GM18951 (cell line): ENCODE results near the gene IPCEF1.

Experiments
- POLR2A ChIP-seq: IDR thresholded peaks from 4 replicates; pipeline ENCODE4 v1.6.1; 2011; ENCODE audit warnings: mild to moderate bottlenecking; ENCODE audit not compliant: insufficient read length, insufficient read depth; ENCODE audit errors: extremely low read depth
- in situ Hi-C: fragments of 300-500 bp; cut with MboI; formaldehyde crosslinking; loops from one replicate; pipeline ENCODE4 v1.12.0; 2022; ENCODE audit warnings: low sequenced_read_pairs, mixed read lengths, inconsistent platforms; ENCODE audit not compliant: unreplicated experiment

Gene IPCEF1

DNA sequence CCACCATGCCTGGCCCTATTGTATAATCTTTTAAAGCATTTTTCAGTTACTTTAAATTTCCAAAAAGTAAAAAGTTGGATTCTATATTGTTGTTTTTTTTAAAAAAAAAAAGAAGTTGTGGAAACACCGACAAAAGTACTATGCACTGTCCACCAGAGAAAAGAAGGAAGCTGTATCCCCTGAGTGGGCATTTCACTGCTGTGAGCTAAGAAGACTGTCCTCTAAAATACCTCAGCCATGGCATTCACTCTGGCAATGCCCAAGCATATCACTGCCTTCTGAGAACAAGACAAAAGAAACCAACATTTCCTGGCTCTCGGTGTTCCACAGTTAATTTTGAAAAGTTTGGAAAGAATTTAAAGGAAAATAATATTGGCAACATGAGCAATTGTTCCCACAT is 117.8 kb downstream of the IPCEF1 start:
- TF ChIP-seq POLR2A, result no peak
- in situ Hi-C loops, result no loop called here

DNA sequence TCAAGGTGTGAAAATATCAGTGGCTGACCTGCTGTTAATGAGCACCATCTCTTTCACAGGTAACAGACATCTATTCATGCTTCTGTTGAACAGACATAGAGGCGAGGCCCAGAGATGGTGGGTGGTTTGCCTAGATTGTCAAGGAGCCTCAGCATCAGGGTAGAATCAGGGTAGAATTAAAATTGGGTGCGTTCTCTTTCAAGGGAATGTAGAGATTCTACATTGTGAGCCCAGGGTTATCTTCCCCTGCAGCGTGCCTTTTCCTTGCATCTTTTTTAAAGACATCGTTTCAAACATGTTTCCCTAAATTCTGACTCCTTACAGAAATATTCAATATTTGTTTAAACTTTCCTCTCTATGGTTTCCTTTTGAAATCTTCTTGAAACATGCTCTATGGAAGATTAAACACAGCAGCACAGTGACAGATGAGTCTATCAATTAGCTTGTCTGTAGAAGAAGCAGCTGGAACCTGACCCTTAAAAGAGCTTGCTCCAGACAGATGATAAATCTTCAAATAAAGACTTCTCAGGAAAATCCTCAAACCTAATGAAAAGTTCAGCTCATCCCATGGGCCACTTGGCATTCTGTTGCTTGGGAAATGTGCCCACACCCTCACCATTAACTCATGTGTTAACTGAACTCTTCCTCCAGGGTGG is 119.8 kb downstream of the IPCEF1 start:
- no peak for TF ChIP-seq POLR2A
- in situ Hi-C loops, result no loop called here

DNA sequence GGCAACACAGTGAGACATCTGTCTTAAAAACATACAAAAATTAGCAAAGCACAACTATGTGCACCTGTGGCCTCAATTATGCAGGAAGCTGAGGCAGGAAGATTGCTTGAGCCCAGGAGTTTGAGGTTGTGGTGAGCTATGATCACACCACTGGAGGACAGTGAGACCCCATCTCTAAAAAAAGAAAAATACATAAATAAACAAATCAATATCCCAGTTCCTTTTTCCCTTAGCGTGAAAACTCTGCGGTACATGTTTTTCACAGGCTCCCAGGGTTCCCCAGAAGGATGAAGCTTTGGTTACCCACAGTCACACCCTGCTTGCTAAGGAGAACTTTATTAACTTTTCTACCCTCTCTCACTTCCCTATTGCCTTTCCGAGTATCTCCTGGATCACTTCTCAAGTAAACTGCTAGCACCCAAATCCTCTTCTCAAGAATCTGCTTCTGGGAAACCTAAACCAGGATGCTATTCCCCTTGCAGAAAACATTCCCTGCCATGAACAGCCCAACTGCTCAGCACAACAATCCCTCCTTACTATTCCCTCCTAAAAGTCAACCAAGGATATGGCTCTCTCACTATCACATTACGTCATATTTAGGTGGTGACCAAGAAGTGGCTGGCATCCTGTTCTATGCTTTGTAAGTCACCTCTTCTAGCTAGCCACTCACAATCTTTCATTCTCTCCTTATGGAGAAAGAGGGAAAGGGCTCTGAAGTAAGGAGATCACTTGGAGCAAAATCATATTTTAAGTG is 122.4 kb downstream of the IPCEF1 start:
- in situ Hi-C loops, result no loop called here
- no peak for TF ChIP-seq POLR2A

DNA sequence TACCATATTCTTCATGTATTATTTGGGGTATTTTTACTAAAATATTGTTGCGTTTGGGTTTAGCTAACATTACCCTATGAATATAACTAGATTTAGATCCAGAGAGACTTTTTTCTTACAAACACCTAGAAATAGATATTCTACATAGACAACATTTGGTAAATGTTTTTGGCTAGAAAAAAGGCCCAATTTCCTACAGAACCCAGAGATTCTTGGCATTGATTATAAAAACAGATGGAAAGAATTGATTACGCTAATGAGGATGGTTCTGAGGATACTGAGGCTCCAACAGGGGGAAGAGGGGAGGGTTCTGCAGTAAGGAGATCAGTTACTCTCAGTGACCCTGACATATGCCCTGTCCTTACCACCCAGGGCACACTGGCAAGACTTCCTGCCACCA is 123.2 kb downstream of the IPCEF1 start:
- in situ Hi-C loops, result no loop called here
- no peak for TF ChIP-seq POLR2A

DNA sequence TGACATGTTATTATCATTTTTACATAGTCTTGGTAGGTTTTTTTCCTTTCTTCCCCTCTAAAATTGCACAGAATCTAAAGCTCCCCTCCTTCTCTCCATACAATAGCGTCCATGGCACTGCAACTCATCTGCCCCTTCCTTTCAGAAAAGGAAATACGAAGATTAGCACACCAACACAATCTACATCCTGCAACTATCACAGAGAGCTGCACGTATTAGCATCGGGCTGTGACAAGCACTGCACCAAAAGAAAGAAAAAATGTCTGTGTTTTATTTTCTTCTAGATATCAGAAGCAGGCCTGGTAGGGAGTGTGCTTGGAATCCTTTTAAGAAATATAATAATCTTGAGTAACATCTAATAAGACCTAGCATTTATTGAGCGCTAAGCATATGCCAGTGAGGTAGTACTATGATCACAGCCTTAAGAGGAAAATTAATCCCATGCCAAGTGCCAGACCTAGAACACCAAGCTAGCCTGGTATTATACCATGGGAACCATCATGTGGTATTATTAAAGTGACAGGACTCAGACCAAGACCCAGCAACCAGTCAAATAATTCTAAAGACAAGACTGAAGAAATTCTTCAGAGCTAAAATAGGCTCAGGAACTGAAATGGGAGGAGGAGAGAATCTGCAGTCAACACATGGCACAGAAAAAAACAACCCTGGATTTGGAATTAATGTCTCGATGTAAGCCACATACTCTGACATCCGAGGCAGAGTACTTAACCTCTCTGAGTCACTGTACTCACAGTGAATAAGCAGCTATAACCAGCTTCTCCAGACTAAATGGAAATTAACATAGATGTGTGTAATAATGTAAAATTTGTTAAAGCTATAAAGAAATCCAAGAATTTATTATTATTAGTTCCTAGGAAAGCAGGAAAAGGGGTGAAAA is 124.3 kb downstream of the IPCEF1 start:
- no peak for TF ChIP-seq POLR2A
- in situ Hi-C loops, result no loop called here

DNA sequence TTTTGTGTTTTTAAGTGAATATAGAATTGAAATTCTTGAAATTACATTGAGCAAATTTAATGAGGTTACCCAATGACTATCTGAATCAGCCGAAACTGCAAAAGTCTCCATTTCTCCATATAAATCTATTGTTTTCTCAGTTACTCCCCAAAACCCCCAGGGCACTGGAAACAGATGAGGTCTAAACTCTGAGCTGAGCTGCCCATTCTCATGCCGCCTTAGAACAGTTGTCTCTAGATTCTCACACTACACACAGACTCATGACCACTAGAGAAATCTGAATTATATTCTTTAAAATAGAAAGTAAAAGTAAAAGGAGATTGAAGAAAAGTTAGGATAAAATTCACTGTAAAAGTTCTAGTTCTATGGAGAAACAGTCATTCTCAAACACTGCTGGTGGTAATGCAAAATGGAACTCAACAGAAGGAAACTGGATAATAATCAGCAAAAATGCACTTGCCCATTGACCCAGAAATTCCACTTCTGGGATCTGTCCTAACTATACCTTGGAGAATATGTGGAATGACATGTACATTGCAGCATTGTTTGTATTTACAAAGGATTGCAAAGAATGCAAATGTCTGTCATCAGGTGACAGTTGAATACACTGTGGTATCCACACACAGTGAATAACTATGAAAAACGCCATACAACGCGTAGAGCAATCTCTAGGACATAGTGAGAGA is 125.5 kb downstream of the IPCEF1 start:
- no peak for TF ChIP-seq POLR2A
- in situ Hi-C loops, result no loop called here

DNA sequence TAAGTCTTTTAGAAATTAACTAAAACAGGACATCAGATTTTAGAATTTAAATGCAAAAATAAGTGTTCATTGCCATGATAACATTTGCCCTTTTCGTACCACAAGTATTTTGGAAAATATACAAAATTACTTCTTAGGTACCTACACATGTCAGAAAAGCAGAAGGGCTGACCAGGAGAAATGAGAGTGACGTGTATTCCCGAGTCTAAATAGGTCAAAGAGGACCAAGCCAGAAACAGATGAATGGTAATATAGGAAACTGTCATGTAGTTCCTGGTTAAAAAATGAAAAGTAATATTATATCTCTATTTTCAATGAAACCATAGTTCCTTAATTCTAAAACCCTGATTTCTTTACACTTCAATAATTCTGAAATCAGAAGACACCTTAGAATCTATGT is 126.2 kb downstream of the IPCEF1 start:
- no peak for TF ChIP-seq POLR2A
- in situ Hi-C loops, result no loop called here

DNA sequence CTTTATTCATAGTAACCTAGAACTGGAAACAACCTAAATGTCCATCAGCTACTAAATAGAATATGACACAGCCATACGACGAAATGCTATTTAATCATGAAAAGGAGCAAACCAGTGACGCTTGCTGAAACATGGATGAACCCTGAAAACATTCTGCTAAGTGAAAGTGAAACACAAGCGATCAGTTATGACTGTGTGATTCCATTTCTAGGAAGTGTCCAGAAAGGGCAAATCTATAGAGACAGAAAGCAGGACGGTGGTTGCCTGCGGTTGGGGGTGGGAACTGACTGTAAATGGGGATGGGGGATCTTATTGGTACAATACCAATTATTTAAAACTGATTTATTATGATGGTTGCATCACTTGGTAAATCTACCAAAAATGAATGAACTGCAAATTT is 126.8 kb downstream of the IPCEF1 start:
- in situ Hi-C loops, result no loop called here
- no peak for TF ChIP-seq POLR2A

DNA sequence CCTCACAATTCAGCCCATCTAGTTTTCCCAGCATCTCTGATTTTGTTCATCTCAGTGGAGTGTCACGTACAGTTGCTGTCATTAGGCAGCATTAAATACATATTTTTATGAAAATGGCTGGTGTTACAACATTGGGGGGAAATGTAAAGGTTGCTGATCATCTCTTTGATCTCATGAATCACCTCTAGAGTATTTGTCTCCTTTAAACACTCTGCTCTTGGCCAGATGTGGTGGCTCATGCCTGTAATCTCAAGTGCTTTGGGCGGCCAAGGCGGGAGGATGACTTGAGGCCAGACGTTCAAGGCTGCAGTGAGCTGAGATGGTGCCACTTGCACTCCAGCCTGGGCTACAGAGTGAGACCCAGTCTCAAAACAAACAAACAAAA is 128.1 kb downstream of the IPCEF1 start:
- in situ Hi-C loops, result no loop called here
- TF ChIP-seq POLR2A, result no peak

DNA sequence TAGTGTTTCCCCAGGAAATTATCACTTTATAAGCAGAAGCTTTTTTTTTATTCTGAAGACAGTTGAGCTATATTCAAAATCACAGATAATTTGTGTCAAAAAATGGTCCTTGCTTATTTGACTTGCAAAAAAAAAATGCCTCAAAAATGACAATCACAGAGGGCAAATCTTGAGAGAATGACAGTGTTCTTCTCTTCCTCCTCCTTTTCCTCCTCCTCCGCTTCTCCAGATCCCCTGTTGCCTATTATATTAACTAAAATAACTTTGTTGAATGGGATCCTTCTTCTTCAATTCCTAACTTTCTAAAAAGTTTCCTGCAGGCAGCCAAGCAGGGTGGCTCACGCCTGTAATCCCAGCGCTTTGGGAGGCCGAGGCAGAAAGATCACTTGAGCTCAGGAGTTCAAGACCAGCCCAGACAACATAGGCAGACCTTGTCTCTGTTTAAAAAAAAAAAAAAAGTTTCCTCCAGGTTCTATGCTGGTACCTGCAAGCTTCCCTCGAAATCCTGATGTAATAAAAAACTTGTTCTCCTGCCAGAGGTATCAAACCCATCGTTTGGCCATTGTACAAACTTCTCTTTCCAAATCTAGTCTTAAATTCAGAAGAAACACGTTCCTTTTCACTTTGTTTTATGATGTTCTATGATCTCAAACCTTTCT is 128.6 kb downstream of the IPCEF1 start:
- no peak for TF ChIP-seq POLR2A

DNA sequence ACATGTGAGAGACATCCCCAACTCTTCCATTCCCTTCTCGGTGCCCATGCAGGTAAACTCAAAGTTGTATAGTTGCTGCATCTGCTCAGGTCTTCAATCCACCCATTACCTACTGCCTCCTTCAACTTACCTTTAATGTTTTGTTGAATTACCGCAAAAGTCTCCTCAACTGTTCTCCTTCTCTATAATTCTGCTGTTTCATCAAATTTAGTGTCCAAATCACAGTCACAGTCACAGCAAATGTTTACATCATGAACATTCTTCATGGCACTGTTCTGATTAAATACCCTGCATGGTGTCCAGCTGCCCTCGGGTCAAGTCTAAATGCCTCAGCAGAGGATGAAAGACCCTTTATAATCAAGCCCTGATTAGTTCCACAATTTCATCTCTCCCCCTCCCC is 130.1 kb downstream of the IPCEF1 start:
- in situ Hi-C loops, result no loop called here
- no peak for TF ChIP-seq POLR2A

More for the DNA sequence above, 128.6 kb downstream of the IPCEF1 start:
- in situ Hi-C loops, result no loop called here

DNA sequence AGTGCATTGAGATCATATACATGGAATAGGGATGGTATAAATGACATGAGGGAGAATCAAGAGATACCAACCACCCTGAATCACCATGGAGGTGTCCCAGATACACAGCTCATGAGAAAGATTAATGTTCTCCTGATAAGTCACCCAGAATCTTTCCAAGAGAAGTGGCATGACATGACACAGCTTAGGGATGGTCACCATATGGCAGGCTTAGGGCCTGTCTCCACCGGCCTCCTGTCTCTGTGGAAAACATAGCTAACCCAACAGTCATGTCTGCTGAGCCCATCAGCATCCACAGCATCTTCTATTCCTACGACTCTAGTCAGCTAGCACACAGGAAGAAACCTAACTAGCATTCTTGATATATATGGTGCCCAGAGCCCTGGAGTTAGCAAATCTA is 133.3 kb downstream of the IPCEF1 start:
- no peak for TF ChIP-seq POLR2A
- in situ Hi-C loops, result no loop called here

DNA sequence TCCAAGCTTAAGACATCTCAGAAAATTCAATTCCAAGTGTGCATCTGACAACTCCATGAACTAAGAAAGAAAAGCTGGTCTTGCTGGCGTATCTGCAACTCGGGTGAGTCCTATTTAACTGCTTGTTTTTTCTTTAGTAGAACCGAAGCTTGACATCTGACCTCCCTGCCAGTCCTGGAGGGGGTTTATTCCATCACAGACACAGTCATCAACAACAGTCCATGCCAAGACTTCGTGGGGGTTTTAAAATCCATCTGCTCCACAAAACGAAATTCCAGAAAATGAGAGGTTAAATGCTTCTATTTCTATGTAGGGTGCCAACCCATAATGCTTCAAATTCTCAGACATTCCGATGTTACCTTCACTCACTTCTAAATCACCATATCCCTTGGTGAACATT is 133.9 kb downstream of the IPCEF1 start:
- in situ Hi-C loops, result no loop called here
- no peak for TF ChIP-seq POLR2A

DNA sequence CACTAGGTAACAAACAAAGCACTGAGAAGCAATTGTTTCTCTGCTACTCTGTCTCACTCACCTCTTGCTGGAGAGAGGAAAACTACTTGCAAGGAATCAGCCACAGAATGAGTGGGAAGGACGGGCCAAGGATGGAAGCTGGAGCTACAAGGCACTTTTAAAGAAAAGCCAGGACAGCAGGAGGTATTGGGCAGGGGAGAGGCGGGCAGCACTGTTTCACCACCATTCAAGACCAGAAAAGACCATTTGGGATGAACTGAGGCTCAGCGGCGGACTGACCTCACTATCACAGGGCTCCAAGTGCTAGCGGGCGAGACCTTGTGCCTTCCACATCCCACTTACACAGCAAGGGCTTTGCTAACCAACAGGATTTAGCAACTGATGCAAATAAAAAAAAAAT is 137.4 kb downstream of the IPCEF1 start:
- TF ChIP-seq POLR2A, result no peak
- in situ Hi-C loops, result no loop called here
